ENCODE measurements around the gene KLHDC1. TPM values are rescaled to one million over a fixed set of nuclear protein-coding genes. Genes with fewer than 3 reads are reported as not detected.
"Not testable (repeated sequence)": the region's sequence is repeated elsewhere in the genome, so short reads cannot be mapped to it uniquely, and the experiment has no call there.

KLHDC1 gene
- total and polyA plus RNA-seq, 10 donors, result 3.1 to 12.8 (median 8.7) TPM

- Histone ChIP-seq H3K9me3 (no peaks in the 10 kb centered on the region), H3K27me3 (replicated peaks in 1 of 7) (no peaks in the 10 kb centered on the region), H3K27ac (peak overlapping the region; percentile 89 to 100 (median 98)), H3K4me3 (peak overlapping the region; percentile 68 to 89 (median 83)), H3K4me1 (peaks cover 16 to 52% (median 30%) of the 10 kb centered on the region in 6 donors), H3K36me3 (peaks cover 0 to 25% (median 9%) of the 10 kb centered on the region in 6 donors)
- DNase-seq, result no peak
- no peak for TF ChIP-seq POLR2AphosphoS5 (IDR thresholded peaks at IDR 0.05)
- WGBS, 5 donors, result 19 to 26% (median 24%) methylated on average over 6 of the region's 6 CpGs
- intact Hi-C loops (cut with DNase I; ENCODE audit: low total_unique reads), result loop anchor here (10.0 kb wide), 2 partner anchors 74 to 134 kb away; partner anchors contain the start of genes DNAAF2 and KLHDC1
Observed at GRCh38 chr14:49769171-49769570, 76.3 kb downstream of the KLHDC1 start.

GRCh38 chr14:49769581-49770211 lies 76.8 kb downstream of the KLHDC1 start:
- TF ChIP-seq POLR2AphosphoS5 (IDR thresholded peaks at IDR 0.05), result no peak
- no peak for TF ChIP-seq POLR2A (IDR thresholded peaks at IDR 0.05)
- TF ChIP-seq CTCF (IDR thresholded peaks at IDR 0.05 in 8 of 11, conservative IDR thresholded peaks at IDR 0.05 in 3 of 11), result no peak
- intact Hi-C loops (cut with DNase I; ENCODE audit: low total_unique reads), result loop anchor here (10.0 kb wide), 2 partner anchors 75 to 135 kb away; partner anchors contain the start of genes DNAAF2 and KLHDC1
- Histone ChIP-seq H3K4me1 (peaks cover 16 to 53% (median 30%) of the 10 kb centered on the region in 6 donors), H3K36me3 (peaks cover 0 to 30% (median 13%) of the 10 kb centered on the region in 6 donors), H3K4me3 (peak overlapping the region in 6 of 8 donors; percentile 68 to 89 (median 82)), H3K27me3 (replicated peaks in 1 of 7) (no peaks in the 10 kb centered on the region), H3K9me3 (no peaks in the 10 kb centered on the region), H3K27ac (peak overlapping the region in 4 of 8 donors; percentile 96 to 100 (median 98))
- no peak for DNase-seq
- WGBS, 5 donors, result 69 to 81% (median 80%) methylated on average over 15 of the region's 15 CpGs

GRCh38 chr14:49770212-49770817 lies 77.4 kb downstream of the KLHDC1 start:
- Histone ChIP-seq H3K9me3 (no peaks in the 10 kb centered on the region), H3K4me1 (peaks cover 16 to 53% (median 30%) of the 10 kb centered on the region in 6 donors), H3K4me3 (peak overlapping the region in 1 of 8 donors; percentile 85), H3K36me3 (peaks cover 0 to 37% (median 19%) of the 10 kb centered on the region in 6 donors), H3K27ac (peak overlapping the region in 2 of 8 donors; percentile 8 to 99), H3K27me3 (replicated peaks in 1 of 7) (no peaks in the 10 kb centered on the region)
- DNase-seq, result no peak
- intact Hi-C loops (cut with DNase I; ENCODE audit: low total_unique reads), result no loop called here
- TF ChIP-seq POLR2AphosphoS5 (IDR thresholded peaks at IDR 0.05), result no peak
- no peak for TF ChIP-seq CTCF (IDR thresholded peaks at IDR 0.05 in 8 of 11, conservative IDR thresholded peaks at IDR 0.05 in 3 of 11)
- no peak for TF ChIP-seq POLR2A (IDR thresholded peaks at IDR 0.05)
- 78 to 90% (median 85%) methylated on average over 4 of the region's 4 CpGs for WGBS, 5 donors

- H3K4me3 ChIP-seq; DNase-seq; H3K9me3 ChIP-seq; H3K27ac ChIP-seq; intact Hi-C loops (cut with DNase I; ENCODE audit: low total_unique reads); H3K27me3 ChIP-seq (replicated peaks in 1 of 7): not testable (repeated sequence)
- Histone ChIP-seq H3K36me3 (peaks cover 0 to 50% (median 30%) of the 10 kb centered on the region in 6 donors), H3K4me1 (peaks cover 15 to 51% (median 28%) of the 10 kb centered on the region in 6 donors)
- 89 to 97% (median 95%) methylated on average over 10 of the region's 10 CpGs for WGBS, 5 donors
Observed at GRCh38 chr14:49771691-49772090, 78.8 kb downstream of the KLHDC1 start.

- no peak for TF ChIP-seq POLR2A (IDR thresholded peaks at IDR 0.05)
- TF ChIP-seq CTCF (IDR thresholded peaks at IDR 0.05 in 8 of 11, conservative IDR thresholded peaks at IDR 0.05 in 3 of 11), result no peak
- TF ChIP-seq POLR2AphosphoS5 (IDR thresholded peaks at IDR 0.05), result no peak
- H3K4me1 ChIP-seq, result peaks cover 9 to 39% (median 19%) of the 10 kb centered on the region in 6 donors
- WGBS, 5 donors, result 93 to 100% (median 97%) methylated on average over 1 of the region's 1 CpG
- intact Hi-C loops (cut with DNase I; ENCODE audit: low total_unique reads), result no loop called here
- no peak overlapping the region for H3K27ac ChIP-seq
- H3K36me3 ChIP-seq, result peaks cover 0 to 75% (median 54%) of the 10 kb centered on the region in 6 donors
- no peaks in the 10 kb centered on the region for H3K9me3 ChIP-seq
- DNase-seq, result no peak
- H3K4me3 ChIP-seq, result no peak overlapping the region
- H3K27me3 ChIP-seq (replicated peaks in 1 of 7), result no peaks in the 10 kb centered on the region
Observed at GRCh38 chr14:49774106-49774505, 81.2 kb downstream of the KLHDC1 start.
